Measurements from ENCODE around the gene MLF1.

MLF1 gene

DNA sequence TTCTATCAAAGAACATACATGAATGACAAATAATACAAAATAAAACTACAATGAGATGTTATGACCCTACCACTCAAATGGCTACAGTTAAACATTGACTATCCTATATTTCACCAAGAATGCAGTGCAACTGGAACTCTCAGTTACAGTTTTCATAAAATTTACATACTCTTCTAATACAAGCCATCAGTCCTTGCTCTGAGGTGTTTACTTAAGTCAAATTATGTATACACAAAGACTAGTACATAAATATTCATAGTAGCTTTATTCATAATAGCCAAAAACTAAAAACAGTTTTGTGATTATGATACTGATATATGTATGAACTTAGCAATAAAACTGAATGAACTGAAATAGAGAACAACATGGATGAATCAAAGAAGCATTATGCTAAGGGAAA lies 19.2 kb downstream of the MLF1 start:
- DNase-seq: no peak

DNA sequence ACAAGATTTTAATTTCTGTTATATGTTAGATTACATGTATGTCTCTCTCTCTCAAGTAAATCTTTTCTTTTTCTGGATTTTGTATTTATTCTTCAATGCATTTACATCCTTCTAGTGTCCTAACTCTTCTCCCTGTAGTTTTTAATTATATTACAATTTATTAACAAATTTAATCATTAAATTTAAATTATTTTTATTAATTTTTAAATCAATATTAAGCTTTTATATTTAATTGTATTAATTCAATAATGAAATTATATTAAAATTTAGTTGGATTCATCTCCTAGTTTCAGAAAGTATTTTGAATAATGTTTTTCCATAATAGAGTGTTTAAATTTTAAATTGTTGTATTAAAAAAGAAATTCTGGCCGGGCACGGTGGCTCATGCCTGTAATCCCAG lies 29.8 kb downstream of the MLF1 start:
- DNase-seq: no peak

DNA sequence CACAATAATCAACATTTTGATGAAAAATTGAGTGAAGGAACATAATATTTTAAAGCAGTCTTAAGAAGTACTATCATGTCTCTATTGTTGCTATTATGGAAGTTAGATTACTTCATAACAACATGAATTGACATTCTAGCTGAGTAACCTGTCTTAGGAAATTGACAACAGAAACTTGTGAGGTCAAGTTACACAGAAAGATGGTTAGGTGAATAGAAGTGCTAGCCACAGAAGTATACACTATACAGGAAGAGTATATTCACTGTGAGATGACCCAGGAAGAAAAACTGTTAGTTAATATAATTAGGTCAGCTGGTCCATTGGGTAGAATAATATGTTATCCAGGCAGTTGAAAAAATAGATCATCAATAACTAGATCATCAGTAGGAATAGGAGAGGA lies 31.2 kb downstream of the MLF1 start:
- DNase-seq: no peak

DNA sequence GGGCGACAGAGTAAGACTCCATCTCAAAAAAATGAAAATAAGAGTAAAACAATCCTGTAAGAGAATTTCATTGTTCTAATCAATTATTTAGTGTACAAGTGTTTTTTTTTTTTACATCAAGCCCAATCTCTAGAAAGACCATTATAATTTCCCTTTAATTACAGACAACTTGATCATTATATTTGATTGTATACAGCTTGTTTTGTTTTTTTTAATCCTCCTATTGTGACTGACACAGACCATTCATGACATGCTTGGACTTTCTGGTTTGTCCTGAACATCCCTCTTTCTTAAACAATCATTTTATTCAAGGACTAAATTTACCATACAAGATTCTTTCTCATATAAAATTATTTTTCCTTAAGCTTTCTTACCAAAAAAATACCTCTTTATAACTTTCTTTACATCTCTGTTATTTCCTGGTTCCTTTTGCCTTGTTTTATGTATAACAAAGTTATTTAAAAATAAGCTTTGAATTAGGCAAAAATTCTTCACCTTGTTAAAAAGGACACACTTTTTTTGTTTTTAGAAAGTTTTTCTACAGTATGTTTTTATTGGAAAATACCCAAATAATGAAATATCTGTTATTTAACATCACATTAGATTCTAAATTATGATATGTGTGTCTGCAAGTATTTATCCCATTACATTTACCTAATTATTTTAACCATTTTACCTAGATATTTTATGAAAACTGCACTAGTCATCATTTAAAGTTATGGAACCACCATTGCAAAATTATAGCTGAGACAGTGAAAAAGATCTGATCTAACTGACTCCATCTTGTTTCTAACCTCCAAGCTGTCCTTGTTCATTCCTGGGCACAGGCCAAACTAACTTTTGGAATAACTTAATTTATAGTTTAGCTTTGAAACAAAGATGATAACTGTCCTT lies 47.2 kb downstream of the MLF1 start:
- no peak for DNase-seq

DNA sequence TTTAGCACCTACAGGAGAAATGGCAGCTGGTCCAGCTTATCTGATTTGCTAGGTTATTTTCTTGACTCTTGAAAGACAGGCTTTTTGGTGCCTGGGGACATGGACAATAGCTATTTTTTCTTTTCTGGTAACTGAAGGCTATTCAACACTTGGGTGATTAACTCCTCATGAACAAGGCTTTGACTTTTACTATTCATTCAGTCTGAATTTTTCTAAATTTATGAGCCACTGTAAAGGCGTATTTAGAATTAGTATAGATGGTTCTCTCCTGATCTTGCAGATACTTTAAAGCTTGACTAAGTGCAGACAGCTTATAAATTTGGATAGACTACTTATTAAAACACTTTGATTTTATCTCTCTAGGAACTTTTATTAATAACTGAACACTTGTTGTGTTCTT lies 54.9 kb downstream of the MLF1 start:
- DNase-seq: no peak

DNA sequence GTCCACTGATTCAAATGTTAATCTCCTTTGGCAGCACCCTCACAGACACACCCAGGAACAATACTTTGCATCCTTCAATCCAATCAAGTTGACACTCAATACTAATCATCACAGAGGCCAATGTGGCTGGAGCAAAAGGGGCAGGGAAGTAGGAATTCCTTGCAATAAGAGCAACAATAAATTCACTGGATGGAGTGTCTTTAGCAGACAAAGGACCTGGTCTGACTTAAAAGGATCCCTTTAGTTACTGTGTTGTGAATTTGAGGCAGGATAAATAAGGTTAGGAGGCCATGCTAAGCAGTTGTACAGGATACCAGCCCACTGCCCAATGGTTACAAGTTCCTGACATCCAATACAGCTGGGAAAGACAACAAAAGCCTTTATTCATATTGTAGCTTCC lies 61.0 kb downstream of the MLF1 start:
- DNase-seq: no peak

DNA sequence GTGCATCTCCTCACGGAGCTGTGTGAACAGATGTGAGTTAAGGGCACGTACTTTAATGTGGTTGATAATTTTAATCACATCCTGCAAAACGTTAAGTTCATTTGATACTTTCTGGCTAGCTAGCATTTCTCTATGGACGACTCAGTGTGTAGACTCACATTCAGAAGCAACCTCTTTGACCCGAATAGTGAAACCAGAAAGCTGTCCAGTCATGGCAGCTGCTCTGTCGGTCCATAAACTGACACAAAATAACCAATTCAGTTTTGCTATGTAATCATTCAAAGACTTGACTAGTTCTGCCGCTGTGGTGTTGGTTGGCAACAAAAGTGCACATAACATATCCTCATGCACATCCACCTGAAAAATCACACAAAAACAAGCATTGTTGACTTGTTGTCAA lies 69.7 kb downstream of the MLF1 start:
- DNase-seq: no peak

DNA sequence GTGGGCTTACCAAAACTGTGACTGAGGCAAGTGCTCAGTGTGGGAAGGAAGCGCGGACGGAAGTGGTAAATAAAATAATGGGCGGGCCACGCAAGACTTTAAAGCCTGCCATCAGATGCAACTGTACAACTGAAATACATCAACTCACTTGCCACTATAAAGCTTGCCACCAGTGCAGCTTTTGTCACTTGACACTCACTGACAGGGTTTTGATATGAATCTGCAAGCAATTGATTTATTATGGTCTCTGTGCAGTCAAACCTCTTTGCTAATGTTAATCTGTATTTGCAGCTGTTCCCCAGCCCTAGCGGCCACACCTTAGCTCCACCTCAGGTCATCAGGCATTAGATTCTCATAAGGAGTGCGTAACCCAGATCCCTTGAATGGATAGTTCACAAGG lies 71.0 kb downstream of the MLF1 start:
- DNase-seq: no peak

DNA sequence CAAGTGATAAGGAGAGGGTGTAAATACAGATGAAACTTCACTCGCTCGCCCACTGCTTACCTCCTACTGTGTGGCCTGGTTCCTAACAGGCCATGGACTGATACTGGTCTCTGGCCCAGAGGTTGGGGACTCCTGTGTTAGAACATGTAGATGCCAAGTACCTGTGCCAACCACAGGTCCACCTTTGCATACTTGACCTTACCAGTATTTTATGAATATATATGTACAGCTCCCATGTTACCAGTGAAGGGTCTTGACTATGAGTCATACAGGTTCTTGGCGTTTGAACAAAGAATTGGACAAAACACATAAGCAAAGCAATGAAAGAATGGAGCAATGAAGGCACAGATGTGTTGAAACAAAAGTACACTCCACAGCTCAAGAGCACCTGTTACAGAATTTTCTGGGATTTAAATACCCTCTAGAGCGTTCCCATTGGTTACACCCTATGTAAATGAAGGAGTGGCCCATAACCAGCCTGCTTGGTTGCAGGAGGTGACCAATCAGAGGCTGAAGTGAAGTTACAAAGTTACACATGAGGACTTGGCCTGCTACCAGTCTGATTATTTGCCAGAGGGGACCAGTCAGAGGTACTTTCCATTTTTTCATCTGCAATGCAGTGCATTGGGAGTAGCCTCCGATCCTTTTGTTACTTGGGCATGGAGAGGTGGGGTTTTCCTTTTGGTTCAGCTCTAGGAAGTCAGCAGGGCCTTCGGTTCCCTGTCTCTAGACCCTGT lies 71.6 kb downstream of the MLF1 start:
- DNase-seq: no peak

DNA sequence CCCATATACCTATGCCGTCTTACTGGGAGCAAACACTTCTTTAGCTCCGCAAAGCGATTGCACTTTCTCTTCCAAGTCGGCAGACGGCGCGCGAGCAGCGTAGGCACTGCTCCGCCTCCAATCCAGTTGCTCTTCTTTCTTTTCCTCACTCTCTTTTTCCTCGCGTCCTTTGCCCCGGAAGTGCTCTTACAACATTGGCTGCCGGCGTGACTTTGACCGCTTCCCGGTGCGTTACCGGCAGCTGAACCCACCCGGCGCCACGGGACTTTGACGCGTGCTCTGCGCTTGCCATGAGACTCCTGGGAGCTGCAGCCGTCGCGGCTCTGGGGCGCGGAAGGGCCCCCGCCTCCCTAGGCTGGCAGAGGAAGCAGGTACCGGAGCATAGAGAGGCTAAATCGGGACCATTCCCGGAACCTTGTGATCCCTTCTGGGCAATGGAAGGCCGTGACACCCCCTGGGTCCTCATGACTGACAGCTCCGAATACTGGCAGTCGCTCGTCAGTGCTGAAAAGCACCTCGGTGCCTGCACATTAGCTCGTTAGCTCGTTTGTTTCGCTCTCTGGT lies 73.4 kb downstream of the MLF1 start, which contains the start of gene GFM1:
GFM1 (plus strand) TSS at position 183 of the 564 bp plus-strand sequence; CDS start at position 291, 108 bp downstream.
- DNase-seq: peak; percentile 88

DNA sequence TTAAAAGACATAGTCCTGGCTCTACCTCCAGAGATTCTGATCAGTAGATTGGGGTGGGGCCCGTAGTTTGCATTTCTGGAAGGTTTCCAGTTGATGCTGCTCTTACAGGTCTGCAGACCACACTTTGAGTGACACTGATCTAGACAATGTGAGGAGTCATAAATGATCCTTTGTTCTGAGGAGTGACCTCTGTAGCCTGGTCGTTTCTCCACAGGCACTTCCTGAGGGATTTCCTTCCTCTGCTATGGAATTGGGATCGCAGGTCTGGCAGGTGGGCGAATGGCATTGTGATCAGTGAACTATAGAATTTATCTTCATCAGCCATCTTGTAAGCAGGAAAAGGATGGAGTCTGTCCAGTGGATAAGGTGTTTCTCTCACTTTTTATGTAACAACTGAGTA lies 78.8 kb downstream of the MLF1 start:
- DNase-seq: no peak

DNA sequence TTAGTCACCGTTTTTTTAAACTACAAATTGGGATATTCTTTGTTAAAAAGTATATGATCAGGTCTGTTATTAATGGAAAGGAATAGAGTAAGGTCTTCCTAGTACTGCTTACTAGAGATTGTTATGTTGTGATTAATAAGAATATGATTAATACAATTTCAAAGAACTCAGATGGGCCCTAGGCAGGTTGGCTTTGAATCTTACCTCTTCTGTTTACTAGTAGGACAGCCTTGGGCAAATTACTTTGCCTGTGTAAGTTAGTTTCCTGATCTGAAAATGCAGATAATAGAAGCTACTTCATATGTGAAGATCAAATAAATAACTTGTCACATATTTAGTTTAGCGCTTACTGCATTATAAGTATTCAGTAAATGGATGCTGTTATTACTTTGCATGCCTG lies 80.2 kb downstream of the MLF1 start:
- DNase-seq: no peak

DNA sequence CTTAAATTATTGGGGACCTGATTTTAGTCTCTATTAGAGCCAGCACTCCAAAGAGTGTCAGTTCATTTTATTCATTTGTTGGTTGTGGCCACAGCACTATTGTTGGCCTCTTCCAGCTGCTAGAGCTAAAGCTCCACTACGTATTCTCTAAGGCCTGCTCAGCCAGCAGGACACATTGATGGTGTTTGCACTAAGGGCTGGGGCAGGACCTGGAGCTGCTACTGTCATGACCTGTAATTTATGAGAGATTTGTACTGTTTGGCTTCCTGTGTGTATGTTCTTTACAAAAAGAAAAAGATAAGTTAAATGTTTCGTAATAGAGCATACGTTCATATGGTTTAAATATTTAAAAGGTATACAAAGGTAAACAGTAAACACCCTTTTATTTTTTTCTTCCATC lies 81.5 kb downstream of the MLF1 start:
- DNase-seq: no peak
